Keratinocyte (primary cell): ENCODE data around the gene MMAB. TPM values are rescaled to one million over a fixed set of nuclear protein-coding genes. Genes with fewer than 3 reads are reported as not detected.

Experiments used
- DNase-seq: peaks from one replicate; pipeline ENCODE4 v3.0.0-alpha.2; 2011; ENCODE audit warnings: low read depth, missing footprints, low spot score
- FAIRE-seq: peaks from 2 replicates; lab custom pipeline; 2011; peaks lifted over from hg19 to GRCh38; lab: Jason Lieb, UNC
- H2AFZ ChIP-seq: 2 replicates; pipeline ENCODE4 v1.6.0; 2012; ENCODE audit warnings: low read length, control low read depth, inconsistent platforms; ENCODE audit not compliant: control insufficient read depth
- H3K27ac ChIP-seq: 2 replicates; pipeline ENCODE4 v1.5.1; 2011; ENCODE audit warnings: low read length; ENCODE audit not compliant: control insufficient read depth, insufficient read depth
- H3K27me3 ChIP-seq: 3 replicates; pipeline ENCODE4 v1.6.0; 2011; ENCODE audit warnings: low read length; ENCODE audit not compliant: control insufficient read depth, insufficient read depth; ENCODE audit errors: extremely low read depth
- H3K36me3 ChIP-seq, 2 experiments: 2 replicates in 1 of 2; 3 replicates in 1 of 2; pipeline ENCODE4 v1.5.1; 2011; ENCODE audit warnings: low read length in 2 of 2, mild to moderate bottlenecking in 1 of 2; ENCODE audit not compliant: control insufficient read depth in 2 of 2, insufficient read depth in 2 of 2; ENCODE audit errors: extremely low read depth in 1 of 2
- H3K4me1 ChIP-seq: 3 replicates; pipeline ENCODE4 v1.5.1; 2011; ENCODE audit warnings: low read length; ENCODE audit not compliant: control insufficient read depth, insufficient read depth; ENCODE audit errors: extremely low read depth
- H3K4me2 ChIP-seq: 3 replicates; pipeline ENCODE4 v1.6.0; 2011; ENCODE audit warnings: low read depth, low read length; ENCODE audit not compliant: control insufficient read depth, insufficient read depth; ENCODE audit errors: extremely low read depth
- H3K4me3 ChIP-seq, 3 experiments: fragments of 200-600 bp in 1 of 3; sonication (generic) in 1 of 3; 2 replicates in 2 of 3; 3 replicates in 1 of 3; pipeline ENCODE4 v1.5.1; 2011 to 2016; ENCODE audit warnings: low read length in 3 of 3, mild to moderate bottlenecking in 3 of 3, control low read depth in 2 of 3, inconsistent platforms in 1 of 3, low read depth in 1 of 3, mixed read lengths in 1 of 3, mixed run types in 1 of 3, moderate library complexity in 1 of 3; ENCODE audit not compliant: control insufficient read depth in 2 of 3, insufficient read depth in 2 of 3; ENCODE audit errors: extremely low read depth in 1 of 3
- H3K79me2 ChIP-seq: 2 replicates; pipeline ENCODE4 v1.6.0; 2012; ENCODE audit warnings: low read length; ENCODE audit not compliant: control insufficient read depth, insufficient read depth
- H3K9ac ChIP-seq: 3 replicates; pipeline ENCODE4 v1.6.0; 2011; ENCODE audit warnings: low read length; ENCODE audit not compliant: control insufficient read depth, insufficient read depth; ENCODE audit errors: extremely low read depth
- H3K9me1 ChIP-seq: 3 replicates; pipeline ENCODE4 v1.6.0; 2011; ENCODE audit warnings: low read length; ENCODE audit not compliant: control insufficient read depth, insufficient read depth; ENCODE audit errors: extremely low read depth
- H3K9me3 ChIP-seq: 2 replicates; pipeline ENCODE4 v1.5.1; 2012; ENCODE audit warnings: low read depth, low read length; ENCODE audit not compliant: control insufficient read depth
- H4K20me1 ChIP-seq: 3 replicates; pipeline ENCODE4 v1.6.0; 2011; ENCODE audit warnings: low read length; ENCODE audit not compliant: control insufficient read depth, insufficient read depth; ENCODE audit errors: extremely low read depth
- EZH2 ChIP-seq: IDR thresholded peaks from one replicate; pipeline ENCODE4 v1.6.1; 2012; ENCODE audit warnings: inconsistent platforms, mild to moderate bottlenecking, low read length, moderate library complexity
- dilution Hi-C: fragments of 300-500 bp; cut with MboI; formaldehyde crosslinking; loops from one replicate; pipeline ENCODE4 v1.7.0; 2020; ENCODE audit warnings: low sequenced_read_pairs; ENCODE audit not compliant: extremely low pct_ligation_motif_present
- polyA plus RNA-seq, 5 experiments: library from polyadenylated mRNA; depleted of rRNA in 3 of 5; stranded (reverse) in 3 of 5; stranded (forward) in 1 of 5; unstranded in 1 of 5; fragments of >200 nt; gene quantifications; 1 replicate in 1 of 5; 2 replicates in 3 of 5; 3 replicates in 1 of 5; pipeline versions ENCODE4 v1.2.1 to v1.2.3, GENCODE V29; 2011 to 2012; ENCODE audit warnings: missing spikeins in 2 of 5, low read depth in 1 of 5, low replicate concordance in 1 of 5
- TF ChIP-seq, protein P1 (sequence below), 3 experiments: IDR thresholded peaks in 1 of 3; conservative IDR thresholded peaks in 1 of 3; optimal IDR thresholded peaks in 1 of 3; 2 replicates in 2 of 3; 3 replicates in 1 of 3; pipeline versions ENCODE3 to v1.5.1; 2011; ENCODE audit warnings: low read length in 3 of 3, mild to moderate bottlenecking in 3 of 3, moderate library complexity in 2 of 3, control low read depth in 1 of 3, inconsistent platforms in 1 of 3; ENCODE audit not compliant: insufficient read depth in 2 of 3; ENCODE audit errors: extremely low read depth in 1 of 3

The MMAB gene
- polyA plus RNA-seq, 1 donor (not counting 4 experiments of a cell fraction or from before 2014, with no cell fraction given) = 30.6 TPM

DNA sequence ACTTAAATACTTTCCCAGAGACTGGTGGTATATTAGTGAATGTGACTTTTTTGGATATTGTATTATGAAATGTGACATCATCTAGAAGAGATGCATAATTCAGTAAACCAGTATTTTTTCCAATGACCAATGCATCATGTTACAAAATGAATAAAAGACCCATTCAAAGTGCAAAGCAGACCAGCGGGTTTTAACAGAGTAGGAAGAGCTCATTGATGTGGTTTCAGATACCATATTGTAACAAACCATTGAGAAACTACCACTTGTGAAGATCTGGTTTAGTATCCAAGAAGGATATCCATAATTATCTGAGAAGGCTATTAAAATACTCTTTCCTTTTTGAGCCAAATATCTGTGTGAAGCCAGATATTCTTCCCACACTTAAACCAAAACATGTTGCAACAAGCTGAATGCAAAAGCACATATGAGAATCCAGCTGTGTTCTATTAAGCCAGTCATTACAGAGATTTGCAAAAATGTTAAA lies 47.9 kb upstream of the MMAB start:
- DNase-seq (no peak), FAIRE-seq (peak; percentile 43)
- no peaks in the 10 kb centered on the region for H3K36me3 ChIP-seq
- no peaks in the 10 kb centered on the region for H3K4me1 ChIP-seq
- no peak overlapping the region for H3K4me3 ChIP-seq
- no peaks in the 10 kb centered on the region for H4K20me1 ChIP-seq
- TF ChIP-seq, protein P1, sequence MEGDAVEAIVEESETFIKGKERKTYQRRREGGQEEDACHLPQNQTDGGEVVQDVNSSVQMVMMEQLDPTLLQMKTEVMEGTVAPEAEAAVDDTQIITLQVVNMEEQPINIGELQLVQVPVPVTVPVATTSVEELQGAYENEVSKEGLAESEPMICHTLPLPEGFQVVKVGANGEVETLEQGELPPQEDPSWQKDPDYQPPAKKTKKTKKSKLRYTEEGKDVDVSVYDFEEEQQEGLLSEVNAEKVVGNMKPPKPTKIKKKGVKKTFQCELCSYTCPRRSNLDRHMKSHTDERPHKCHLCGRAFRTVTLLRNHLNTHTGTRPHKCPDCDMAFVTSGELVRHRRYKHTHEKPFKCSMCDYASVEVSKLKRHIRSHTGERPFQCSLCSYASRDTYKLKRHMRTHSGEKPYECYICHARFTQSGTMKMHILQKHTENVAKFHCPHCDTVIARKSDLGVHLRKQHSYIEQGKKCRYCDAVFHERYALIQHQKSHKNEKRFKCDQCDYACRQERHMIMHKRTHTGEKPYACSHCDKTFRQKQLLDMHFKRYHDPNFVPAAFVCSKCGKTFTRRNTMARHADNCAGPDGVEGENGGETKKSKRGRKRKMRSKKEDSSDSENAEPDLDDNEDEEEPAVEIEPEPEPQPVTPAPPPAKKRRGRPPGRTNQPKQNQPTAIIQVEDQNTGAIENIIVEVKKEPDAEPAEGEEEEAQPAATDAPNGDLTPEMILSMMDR (optimal IDR thresholded peaks at IDR 0.05 in 1 of 3, IDR thresholded peaks at IDR 0.05 in 1 of 3, conservative IDR thresholded peaks at IDR 0.05 in 1 of 3; ENCODE audit: extremely low read depth in 1 of 3, insufficient read depth in 2 of 3, low read length in 3 of 3) = no peak
- TF ChIP-seq EZH2 = no peak
- H3K4me2 ChIP-seq = no peak overlapping the region
- no peaks in the 10 kb centered on the region for H3K9me3 ChIP-seq
- dilution Hi-C loops = no loop called here
- no peaks in the 10 kb centered on the region for H3K9me1 ChIP-seq
- no peak overlapping the region for H3K27ac ChIP-seq
- no peak overlapping the region for H2AFZ ChIP-seq
- no peak overlapping the region for H3K9ac ChIP-seq
- H3K79me2 ChIP-seq = no peaks in the 10 kb centered on the region
- H3K27me3 ChIP-seq = peaks cover 23% of the 10 kb centered on the region

GRCh38 chr12:109619002-109619604 lies 45.8 kb upstream of the MMAB start:
- dilution Hi-C loops = loop anchor here (5.0 kb wide), 1 partner anchor 38 kb away; no protein-coding TSS in a partner anchor
- no peak for FAIRE-seq

More at GRCh38 chr12:109619002-109619604, 45.8 kb upstream of the MMAB start:
- H3K27me3 ChIP-seq = peaks cover 29% of the 10 kb centered on the region
- H3K36me3 ChIP-seq = no peaks in the 10 kb centered on the region
- H3K9ac ChIP-seq = no peak overlapping the region
- no peak for DNase-seq
- no peaks in the 10 kb centered on the region for H4K20me1 ChIP-seq
- H3K4me3 ChIP-seq = no peak overlapping the region
- no peaks in the 10 kb centered on the region for H3K79me2 ChIP-seq
- no peak overlapping the region for H2AFZ ChIP-seq
- TF ChIP-seq, protein P1 (optimal IDR thresholded peaks at IDR 0.05 in 1 of 3, IDR thresholded peaks at IDR 0.05 in 1 of 3, conservative IDR thresholded peaks at IDR 0.05 in 1 of 3; ENCODE audit: extremely low read depth in 1 of 3, insufficient read depth in 2 of 3, low read length in 3 of 3) = no peak
- TF ChIP-seq EZH2 = no peak
- H3K4me1 ChIP-seq = no peaks in the 10 kb centered on the region
- no peaks in the 10 kb centered on the region for H3K9me3 ChIP-seq
- H3K27ac ChIP-seq = no peak overlapping the region
- H3K4me2 ChIP-seq = no peak overlapping the region
- H3K9me1 ChIP-seq = no peaks in the 10 kb centered on the region
